GM18873 (cell line): ENCODE results near the gene ZNF532.

ENCODE experiments used
- ATAC-seq: cut with Tn5 transposase; IDR thresholded peaks from one replicate; pipeline ENCODE4 v1.9.1; 2021; ENCODE audit warnings: mild to moderate bottlenecking, moderate library complexity, moderate number of reproducible peaks; ENCODE audit not compliant: unreplicated experiment, low FRiP score

ZNF532 gene

DNA sequence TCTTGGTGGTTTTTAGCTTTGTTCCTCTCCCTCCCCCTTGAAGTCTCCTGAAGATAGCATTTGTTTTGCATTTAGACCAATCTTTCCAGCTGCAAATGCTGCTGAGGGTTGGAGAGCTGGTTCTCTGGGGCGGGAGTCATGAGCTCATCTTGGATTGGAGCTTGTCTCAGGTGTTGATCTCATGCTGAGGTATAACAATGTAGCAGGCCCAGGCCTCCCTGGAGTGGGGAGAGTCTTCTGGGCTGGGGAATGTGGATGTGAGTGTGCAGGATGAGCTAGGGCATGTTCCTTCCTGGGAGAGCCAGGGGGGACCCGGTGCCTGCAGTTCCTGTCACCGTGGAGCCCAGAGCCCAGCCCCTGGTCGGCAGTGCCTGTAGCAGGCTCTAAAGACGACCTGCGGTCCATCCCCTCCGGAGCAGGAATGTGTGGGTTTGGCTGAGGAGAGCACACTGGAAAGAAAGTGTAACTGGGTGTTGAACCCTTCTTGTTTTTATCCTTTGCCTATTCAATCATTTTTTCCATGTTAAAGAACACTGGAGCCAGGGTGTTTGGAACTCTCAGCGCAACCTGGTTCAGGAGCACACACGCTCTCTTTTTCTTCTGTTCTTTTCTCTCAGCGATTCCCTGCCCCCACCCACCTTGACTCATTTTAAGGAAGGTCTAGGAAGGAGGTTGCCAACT, 2.7 kb downstream of the ZNF532 start:
- ATAC-seq, result no peak

DNA sequence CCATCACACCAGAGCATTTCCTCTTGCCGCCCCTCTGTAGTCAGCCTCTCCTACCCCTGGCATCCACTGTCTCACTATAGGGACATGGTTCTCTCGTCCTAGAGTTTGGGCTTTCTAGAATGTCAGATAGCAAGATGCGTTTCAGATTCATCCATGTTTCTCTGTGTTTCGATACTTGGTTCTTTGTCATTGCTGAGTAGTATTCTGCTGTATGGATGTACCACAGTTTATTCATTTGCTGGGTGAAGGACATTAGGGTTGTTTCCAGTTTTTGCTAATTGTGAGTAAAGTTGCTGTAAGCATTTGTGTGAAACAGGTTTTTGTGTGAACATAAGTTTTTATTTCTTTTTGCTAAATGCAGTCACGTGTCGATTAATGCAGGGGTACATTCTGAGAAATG, 3.8 kb downstream of the ZNF532 start:
- no peak for ATAC-seq

- ATAC-seq, result no peak
Measured at GRCh38 chr18:58870130-58870529, 5.5 kb downstream of the ZNF532 start.

GRCh38 chr18:58870621-58871020, 5.9 kb downstream of the ZNF532 start:
- no peak for ATAC-seq

DNA sequence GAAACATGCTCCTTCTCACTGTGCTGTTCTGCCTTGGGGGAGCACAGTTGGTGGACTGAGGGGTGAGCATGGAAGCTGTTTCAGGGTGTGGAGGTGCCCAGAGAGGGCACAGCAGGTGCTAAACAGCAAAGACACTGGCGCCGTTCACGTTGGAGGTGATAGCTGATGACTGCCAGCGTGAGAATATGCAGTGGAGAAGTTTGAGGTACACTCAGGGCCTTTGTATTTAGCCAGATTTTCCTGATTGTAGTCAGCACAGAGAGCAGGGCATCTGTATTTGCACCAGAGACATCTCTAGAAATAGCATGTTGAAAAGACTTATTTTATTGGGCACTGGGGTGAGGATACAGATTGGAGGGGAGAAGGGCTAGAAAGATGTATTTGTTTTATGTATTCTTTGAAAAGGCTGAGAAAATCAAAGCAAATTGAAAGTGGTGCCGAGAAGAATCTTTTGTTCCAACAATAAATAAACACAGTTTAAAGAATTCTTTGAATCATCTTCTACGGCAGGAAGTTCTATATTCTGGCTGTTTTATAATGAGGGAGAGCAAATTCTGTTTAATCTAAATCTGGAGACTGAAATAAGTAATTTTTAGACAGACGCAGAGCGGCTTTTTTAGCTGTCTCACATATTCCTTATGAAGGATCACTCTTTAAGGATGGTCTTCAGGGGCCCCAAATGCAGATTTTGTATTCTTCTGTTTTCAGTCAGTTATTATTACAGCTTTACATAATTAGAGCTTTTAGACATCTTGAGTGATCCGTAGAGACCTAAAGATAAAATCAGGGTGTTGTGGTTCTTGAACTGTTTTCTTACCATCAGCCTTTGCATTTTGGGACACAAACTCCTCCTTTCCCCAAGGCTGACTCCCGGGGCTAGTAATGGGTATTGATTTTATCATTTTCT, 7.1 kb downstream of the ZNF532 start:
- ATAC-seq, result no peak

- no peak for ATAC-seq
Measured at GRCh38 chr18:58878640-58879039, 14.0 kb downstream of the ZNF532 start.

- ATAC-seq, result no peak
Measured at GRCh38 chr18:58881477-58881876, 16.8 kb downstream of the ZNF532 start.

DNA sequence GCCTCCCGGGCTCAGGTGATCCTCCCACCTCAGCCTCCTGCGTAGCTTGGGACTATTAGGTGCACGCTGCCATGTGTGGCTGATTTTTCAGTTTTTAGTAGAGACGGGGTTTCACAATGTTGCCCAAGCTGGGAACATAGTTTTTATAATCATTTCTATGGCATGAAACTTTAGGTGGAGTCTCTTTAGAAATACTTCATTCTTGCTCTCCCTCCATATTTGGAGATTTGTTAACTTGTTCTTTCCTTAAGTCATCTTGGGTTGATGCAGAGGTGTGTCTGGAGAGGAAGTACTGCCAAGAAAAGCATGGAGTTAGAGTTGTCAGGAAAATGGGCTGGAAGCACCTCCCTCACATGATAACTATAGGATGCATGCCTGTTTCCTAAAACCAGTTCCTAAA, 17.4 kb downstream of the ZNF532 start:
- no peak for ATAC-seq

DNA sequence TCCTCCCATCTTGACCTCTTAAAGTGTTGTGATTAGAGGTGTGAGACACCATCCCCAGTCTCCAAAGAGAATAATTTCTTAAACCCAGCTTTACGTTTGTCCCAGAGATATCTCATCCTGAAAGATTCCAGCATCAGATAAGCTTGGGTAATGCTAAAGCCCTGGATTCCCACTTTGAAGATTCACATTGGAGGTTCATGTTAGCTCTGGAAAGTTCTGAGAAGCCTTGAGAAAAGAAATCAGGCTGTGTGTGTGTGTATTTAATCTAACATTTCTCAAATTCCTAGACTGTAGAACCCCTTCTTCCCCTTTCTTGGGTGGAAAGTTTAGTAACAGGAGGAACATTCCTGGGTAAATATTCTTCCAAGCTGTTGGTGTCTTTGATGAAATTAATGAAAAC, 18.0 kb downstream of the ZNF532 start:
- no peak for ATAC-seq

DNA sequence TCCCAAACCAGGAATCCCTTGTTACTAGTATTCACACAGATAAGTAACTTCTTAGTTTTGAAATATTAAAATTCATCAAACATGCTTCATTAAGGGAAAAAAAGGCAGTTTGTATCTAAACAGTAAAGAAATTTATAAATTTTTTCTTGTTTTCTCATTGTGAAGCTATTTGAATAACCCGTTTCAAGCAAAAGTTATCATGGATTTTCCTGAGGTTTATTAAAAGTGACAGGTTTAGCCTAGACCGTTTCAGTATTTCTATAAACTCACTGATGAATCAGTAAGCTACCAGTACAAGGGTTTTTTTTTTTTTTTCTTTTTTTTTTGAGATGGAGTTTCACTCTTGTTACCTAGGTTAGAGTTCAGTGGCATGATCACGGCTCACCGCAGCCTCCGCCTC, 20.0 kb downstream of the ZNF532 start:
- ATAC-seq, result no peak

DNA sequence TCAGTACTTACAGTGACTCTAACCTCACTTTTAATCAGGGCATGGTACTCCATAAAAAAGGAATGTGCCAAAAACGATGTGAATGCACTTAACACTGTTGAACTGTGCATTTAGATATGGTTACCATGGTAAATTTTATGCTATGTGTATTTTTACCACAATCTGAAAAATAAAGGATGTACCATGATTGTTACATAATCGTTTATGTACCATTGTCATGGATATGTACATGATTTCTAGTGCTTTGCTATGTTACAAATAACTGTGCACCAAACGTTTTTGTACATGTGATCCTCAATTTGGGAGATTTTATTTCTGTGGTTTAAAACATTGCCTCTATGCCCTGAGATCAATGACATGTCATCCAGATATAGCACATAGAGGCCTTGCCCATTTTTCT, 21.8 kb downstream of the ZNF532 start:
- no peak for ATAC-seq

GRCh38 chr18:58886864-58887612, 22.4 kb downstream of the ZNF532 start:
- ATAC-seq, result no peak

GRCh38 chr18:58887613-58887963, 22.9 kb downstream of the ZNF532 start:
- peak; percentile 63 for ATAC-seq

GRCh38 chr18:58891776-58892175, 27.1 kb downstream of the ZNF532 start:
- ATAC-seq, result no peak

- no peak for ATAC-seq
Measured at GRCh38 chr18:58892488-58892887, 27.8 kb downstream of the ZNF532 start.

DNA sequence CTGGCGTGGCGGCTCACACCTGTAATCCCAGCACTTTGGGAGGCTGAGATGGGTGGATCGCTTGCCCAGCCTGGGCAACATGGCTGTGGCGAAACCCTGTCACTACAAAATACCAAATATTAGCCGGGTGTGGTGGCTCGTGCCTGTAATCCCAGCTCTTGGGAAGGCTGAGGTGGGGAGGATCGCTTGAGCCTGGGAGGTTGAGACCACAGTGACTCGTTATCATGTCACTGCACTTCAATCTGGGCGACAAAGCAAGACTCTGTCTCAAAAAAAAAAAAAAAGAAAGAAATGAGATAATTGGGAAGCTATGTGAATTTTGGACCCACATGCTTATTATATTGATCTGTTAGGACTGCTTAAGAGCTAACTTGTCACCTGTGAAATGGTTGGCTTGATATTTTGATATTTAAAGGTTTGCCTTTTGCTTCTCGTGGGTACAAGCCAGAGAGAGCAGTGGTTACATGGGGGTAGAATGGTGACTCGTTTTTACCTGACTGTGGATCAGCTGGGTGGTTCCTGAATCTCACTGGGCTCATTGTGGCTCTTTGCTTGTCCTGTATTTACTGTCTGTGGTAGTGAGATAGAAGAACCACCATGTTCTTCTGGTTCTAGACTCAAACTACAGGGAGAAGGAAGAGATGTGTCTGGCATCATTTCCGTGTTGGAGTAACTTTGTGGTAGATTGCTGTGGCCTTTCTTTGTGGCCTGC, 28.9 kb downstream of the ZNF532 start:
- no peak for ATAC-seq

DNA sequence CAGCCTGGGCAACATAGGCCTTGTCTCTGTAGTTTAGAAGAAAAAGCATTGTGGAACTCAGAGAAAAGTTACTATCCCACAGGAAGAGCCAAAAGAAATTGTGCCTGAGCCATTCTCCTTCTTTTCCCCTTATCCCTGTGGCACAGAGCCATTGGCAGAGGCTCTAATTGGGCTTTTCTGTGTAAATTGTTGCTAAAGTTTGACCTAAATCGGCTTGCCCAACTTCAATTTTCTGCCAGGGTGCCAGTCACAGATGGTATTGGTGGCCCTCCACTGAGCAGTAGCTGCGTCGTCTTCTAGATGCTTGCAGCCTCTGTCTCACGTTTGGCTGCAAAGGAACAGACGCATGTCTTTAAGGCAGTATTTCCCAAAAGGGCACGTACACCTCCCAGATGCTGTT, 30.3 kb downstream of the ZNF532 start:
- no peak for ATAC-seq

DNA sequence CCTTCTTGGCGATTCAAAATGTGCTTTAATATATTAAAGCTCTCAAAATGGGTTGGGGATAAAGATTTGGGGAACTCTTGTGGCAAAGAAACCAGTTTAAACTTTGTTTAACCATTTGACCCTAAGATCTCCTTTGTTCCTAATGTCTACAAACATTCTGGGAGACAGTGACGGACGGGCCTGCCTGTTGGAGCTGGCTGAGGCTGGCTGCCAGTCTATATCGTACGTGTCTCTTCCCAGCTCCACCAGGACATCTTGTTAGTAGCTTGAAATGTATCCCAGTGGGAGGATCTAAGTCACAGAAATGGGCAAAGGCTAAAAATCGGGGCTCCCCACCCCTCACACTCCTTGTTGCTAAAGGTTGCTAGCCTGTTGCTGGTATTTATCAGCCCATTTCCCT, 30.7 kb downstream of the ZNF532 start:
- ATAC-seq, result no peak

DNA sequence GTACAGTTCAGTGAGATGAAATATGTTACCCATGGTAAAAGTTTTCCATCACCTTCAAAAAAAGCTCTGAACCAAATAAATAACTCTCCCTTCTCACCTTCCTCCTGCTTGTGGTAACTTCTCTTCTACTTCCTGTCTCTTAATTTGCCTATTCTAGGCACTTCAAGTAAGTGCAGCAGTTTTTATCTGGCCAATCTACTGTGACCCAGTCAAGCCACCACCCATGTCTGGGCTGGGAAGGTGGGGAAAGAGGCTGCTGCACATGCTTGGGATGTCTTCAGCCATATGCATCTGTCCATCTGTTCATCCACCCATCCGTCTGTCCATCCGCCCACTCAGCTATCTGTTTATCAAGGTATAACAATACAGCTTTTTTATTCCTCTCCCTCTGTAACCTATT, 31.6 kb downstream of the ZNF532 start:
- ATAC-seq, result peak; percentile 89

DNA sequence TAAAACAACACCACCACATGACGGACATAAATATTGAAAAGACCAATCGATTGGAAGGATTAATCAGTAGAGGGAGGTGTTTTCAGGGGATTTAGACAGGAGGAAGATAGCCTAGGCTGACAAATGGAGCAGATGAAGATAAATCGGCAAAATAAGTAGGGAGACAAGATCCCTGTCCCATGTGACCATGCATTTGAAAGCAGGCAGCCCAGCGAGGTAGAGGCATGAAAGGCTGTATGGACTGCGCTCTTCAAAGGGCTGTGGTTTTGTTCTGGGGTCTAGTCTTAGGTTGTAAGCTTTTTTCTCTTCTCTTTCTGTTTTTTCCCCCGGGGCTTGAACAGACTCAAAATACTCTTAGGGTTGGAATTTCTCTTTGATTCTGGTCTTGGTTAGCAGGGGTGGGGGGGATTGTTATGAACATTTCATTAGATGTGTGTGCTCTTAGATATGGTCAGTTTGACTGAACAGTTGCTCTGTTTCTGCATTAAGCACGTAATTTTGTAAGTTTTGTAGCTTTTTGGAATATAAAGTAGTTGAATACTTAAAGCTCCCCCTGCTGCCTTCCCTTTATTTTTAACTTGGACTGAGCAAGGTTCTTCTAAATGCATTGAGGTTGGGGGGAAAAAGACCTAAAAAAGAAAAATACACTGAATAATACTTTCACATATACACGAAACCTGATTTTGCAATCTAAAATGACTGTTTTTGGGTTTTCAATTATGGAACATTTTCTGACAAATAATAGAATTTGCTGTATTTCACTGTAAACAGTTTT, 32.2 kb downstream of the ZNF532 start:
- ATAC-seq, result no peak
